AG10803 (cell line): ENCODE data around the gene DHCR7.

Experiments used
- DNase-seq: peaks from one replicate; pipeline ENCODE4 v3.0.0; 2010; ENCODE audit warnings: low read depth
- H3K4me3 ChIP-seq: 2 replicates; pipeline ENCODE4 v1.5.1; 2011; ENCODE audit warnings: mild to moderate bottlenecking, low read length, control low read depth
- CTCF ChIP-seq: conservative IDR thresholded peaks from 2 replicates; pipeline ENCODE4 v1.5.1; 2011; ENCODE audit warnings: mild to moderate bottlenecking, low read length, control low read depth, inconsistent platforms

The DHCR7 gene

GRCh38 chr11:71456831-71457230 is 8.6 kb upstream of the DHCR7 start:
- no peak overlapping the region for H3K4me3 ChIP-seq
- no peak for DNase-seq

GRCh38 chr11:71456294-71456693 is 8.1 kb upstream of the DHCR7 start:
- TF ChIP-seq CTCF = no peak
- no peak overlapping the region for H3K4me3 ChIP-seq
- no peak for DNase-seq

More at GRCh38 chr11:71456831-71457230, 8.6 kb upstream of the DHCR7 start:
- no peak for TF ChIP-seq CTCF

- TF ChIP-seq CTCF = no peak
- DNase-seq = no peak
- no peak overlapping the region for H3K4me3 ChIP-seq
Measured at GRCh38 chr11:71454470-71455113, 6.4 kb upstream of the DHCR7 start.

- peak overlapping the region; percentile 90 for H3K4me3 ChIP-seq
- TF ChIP-seq CTCF = no peak
- DNase-seq = no peak
Measured at GRCh38 chr11:71453918-71454304, 5.7 kb upstream of the DHCR7 start.

- peak within 1 kb of the TSS; percentile 90 for H3K4me3 ChIP-seq
- peak; percentile 90 for DNase-seq
- TF ChIP-seq CTCF = no peak
Measured at GRCh38 chr11:71453037-71453917, 5.1 kb upstream of the DHCR7 start, which contains the start of gene NADSYN1. NADSYN1 (plus strand) TSS chr11:71453203; CDS start chr11:71453297, 94 bp downstream.

- H3K4me3 ChIP-seq = peak overlapping the region; percentile 78
- no peak for TF ChIP-seq CTCF
- DNase-seq = peak; percentile 62
Measured at GRCh38 chr11:71452199-71453036, 4.2 kb upstream of the DHCR7 start.
